LNCAP (cell line): ENCODE data around the gene GMDS.

Source experiments
- TF ChIP-seq, protein P1 (sequence below): fragments of 450-650 bp; IDR thresholded peaks from 2 replicates; pipeline ENCODE4 v1.5.1; 2017; ENCODE audit warnings: mild to moderate bottlenecking

GMDS gene

DNA sequence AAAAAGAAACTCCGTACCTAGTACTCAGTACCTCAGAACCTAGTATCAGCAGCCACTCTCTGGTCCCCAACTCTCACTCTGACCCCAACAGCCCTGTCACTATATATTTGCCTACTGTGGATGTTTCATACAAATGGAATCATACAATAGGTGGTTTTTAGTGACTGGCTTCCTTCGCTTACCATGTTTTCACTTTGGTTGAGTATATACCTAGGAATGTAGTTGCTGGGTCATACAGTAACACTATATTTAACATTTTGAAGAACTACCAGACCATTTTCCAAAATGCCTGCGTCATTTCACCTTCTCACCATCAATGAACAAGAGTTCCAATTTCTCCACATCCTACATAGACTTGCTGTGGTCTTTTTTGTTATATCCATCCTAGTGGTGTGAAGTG, 283.2 kb downstream of the GMDS start:
- TF ChIP-seq, protein P1, sequence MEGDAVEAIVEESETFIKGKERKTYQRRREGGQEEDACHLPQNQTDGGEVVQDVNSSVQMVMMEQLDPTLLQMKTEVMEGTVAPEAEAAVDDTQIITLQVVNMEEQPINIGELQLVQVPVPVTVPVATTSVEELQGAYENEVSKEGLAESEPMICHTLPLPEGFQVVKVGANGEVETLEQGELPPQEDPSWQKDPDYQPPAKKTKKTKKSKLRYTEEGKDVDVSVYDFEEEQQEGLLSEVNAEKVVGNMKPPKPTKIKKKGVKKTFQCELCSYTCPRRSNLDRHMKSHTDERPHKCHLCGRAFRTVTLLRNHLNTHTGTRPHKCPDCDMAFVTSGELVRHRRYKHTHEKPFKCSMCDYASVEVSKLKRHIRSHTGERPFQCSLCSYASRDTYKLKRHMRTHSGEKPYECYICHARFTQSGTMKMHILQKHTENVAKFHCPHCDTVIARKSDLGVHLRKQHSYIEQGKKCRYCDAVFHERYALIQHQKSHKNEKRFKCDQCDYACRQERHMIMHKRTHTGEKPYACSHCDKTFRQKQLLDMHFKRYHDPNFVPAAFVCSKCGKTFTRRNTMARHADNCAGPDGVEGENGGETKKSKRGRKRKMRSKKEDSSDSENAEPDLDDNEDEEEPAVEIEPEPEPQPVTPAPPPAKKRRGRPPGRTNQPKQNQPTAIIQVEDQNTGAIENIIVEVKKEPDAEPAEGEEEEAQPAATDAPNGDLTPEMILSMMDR = no peak

DNA sequence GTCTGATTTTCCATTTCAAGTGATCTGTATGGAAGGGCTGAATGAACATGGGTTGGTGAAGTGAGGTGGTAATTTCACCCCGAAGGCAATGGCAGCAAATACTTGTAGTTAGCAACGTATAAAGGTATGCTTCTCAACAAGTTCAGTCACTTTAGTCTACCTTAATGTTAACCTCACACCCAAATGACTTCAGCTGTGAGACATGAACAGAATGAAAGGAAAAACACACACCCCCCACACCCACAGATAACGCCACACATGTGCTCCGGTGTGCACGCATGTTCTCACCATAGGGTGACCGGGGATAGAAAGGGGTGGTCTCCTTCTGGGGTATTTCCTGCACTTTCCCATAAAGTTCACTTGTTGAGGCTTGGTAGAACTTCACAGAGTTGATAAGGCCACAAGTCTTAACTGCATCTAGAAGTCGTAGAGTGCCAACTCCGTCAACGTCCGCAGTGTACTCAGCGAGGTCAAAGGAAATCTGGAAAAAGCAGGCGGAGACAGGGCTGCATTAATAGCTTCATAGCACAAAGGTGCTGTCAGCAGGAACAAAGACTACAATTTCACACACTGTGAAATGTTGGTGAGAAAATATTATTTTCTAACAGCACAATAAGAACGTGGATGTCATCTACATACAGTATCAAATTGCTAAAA, 284.8 kb downstream of the GMDS start:
- TF ChIP-seq, protein P1 = no peak

DNA sequence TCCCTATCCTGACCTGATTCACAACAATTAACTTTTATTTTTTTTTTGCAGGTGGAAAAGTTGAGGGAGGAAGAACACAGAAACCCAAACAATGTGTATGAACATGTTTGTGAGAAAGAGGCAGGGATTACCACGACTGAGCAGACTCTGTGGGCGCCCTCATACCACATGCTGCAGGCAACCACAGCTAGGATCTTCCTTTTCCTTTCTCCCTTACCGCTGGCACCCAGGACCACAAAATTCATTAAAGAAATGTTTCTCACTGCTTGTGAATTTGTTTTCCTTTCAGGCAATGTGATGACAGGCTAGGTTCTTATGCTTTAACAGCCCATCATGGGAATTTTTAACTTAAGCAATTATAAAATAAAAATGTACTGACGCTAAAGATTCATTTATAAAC, 287.1 kb downstream of the GMDS start:
- TF ChIP-seq, protein P1 = no peak

DNA sequence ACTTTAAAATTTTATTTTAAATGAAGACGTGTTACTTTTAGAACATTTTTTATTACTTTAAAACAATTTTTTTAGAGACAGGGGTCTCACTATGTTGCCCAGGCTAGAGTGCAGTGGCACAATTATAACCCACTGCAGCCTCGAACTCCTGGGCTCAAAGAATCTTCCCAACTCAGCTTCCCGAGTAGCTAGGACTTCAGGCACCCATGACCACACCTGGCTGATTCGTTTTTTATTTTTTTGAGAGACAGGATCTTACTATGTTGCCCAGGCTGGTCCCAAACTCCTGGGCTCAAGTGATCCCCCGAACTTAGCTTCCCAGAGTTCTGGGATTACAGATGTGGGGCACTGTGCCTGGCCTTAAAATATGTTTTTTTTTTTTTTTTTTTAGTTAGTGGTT, 287.7 kb downstream of the GMDS start:
- TF ChIP-seq, protein P1 = no peak

DNA sequence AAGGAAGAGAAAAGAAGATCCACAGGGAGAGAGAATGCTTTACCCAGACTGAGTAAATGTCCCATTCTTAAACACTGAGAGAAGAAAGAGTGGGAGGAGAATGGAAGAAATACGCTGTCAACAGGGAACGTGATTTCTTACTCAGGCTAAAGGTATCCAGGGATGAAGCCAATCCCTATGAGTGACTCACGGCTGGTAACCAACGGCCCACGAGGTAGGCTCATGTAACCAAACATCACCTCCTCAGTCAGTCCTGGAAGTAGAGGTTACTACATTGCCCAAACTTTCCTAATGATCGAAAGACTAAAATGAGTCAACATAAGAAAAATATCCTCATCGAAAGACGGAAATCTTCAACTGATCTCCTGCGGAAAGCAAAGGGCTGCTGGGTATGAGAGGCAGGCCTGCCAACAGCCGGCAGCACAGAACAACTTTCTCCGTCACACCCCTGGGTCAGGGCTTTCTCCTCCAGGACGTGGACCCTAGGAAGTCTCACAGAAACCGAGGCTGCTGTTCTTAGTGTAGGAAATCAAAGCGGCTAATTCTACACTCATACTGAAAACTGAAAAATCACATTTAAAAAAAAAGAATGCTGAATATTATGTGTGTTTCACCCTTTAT, 292.6 kb downstream of the GMDS start:
- TF ChIP-seq, protein P1 = no peak

DNA sequence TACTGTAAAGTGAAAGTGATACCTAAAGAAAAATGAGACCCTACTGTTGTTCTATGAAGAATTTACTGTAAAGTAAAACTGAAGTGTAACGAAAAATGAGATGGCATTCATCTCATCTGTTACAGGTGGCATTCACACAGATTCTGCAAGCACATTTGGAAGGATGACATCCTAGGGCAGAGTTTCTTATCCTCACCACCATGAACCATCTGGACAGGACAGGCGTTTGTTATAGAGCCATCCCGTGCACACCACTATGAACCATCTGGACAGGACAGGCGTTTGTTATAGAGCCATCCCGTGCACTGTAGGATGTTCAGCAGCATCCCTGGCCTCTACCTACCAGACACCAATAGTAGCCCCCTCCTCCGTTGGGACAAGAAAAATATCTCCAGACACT, 294.8 kb downstream of the GMDS start:
- TF ChIP-seq, protein P1 = no peak

DNA sequence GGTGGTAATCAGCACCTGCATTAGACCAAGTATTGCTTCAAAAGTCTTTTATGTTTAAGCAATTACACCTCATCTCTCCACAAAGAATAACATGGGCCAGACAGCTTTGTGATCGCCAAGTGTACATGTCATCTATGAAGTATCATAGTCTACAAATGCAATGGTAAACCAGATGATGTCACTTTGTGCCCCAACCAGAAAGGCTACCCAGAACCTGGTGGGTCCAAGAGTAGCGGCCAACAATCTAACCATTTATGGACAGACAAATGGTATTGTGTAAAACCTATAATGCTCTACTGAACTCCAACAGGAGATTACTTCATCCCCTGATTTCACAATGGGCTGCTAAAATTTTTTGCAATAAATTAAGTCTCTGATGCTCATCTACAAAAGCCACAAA, 295.9 kb downstream of the GMDS start:
- TF ChIP-seq, protein P1 = no peak

DNA sequence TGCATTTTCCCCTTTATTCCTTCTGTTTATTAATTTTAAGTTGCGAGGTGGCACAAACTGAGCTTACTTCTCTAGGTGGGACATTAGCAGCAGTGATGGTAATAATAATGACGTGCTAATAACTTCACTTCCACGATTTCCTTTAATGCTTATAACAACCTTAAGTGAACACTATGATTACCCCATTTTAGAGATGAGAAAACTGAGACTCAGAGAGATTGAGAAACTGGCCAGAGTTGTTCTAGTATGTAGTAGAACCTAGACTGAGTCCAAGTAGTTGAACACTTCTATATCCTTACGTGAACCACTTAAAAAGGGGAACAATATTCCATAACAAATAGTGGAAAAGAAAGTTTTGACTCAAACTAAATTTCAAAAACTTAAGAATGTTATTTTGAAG, 297.5 kb downstream of the GMDS start:
- TF ChIP-seq, protein P1 = no peak
